H1 (cell line): ENCODE measurements around the gene UBE2Q2. TPM values are rescaled to one million over a fixed set of nuclear protein-coding genes. Genes with fewer than 3 reads are reported as not detected.
A peak's percentile ranks its signal among the peaks of the same experiment; 100 is the strongest.

Experiments used
- ASH2L ChIP-seq: fragments of 200-600, 300-600 bp; sonication (generic); IDR thresholded peaks from one replicate; pipeline ENCODE4 v1.7.1; 2017; ENCODE audit warnings: low read length
- CBX5 ChIP-seq: fragments of 300-800, 300-1000 bp; sonication (generic); IDR thresholded peaks from 2 replicates; pipeline ENCODE4 v1.7.1; 2016; ENCODE audit warnings: antibody characterized with exemption, low read length, low read depth
- CEBPB ChIP-seq: IDR thresholded peaks from 2 replicates; pipeline ENCODE4 v1.6.1; 2012; ENCODE audit warnings: low read depth, low read length
- CTBP2 ChIP-seq: IDR thresholded peaks from 2 replicates; pipeline ENCODE4 v1.7.0; 2011; ENCODE audit warnings: borderline replicate concordance, mild to moderate bottlenecking, moderate library complexity, mixed read lengths, low read length; ENCODE audit not compliant: insufficient read depth, insufficient read length
- CTCF ChIP-seq, 3 experiments: IDR thresholded peaks; 1 replicate in 2 of 3; 2 replicates in 1 of 3; pipeline versions ENCODE4 v1.5.1 to v1.6.1; 2011; ENCODE audit warnings: low read length in 3 of 3, mild to moderate bottlenecking in 3 of 3, inconsistent platforms in 2 of 3, low read depth in 1 of 3, moderate library complexity in 1 of 3; ENCODE audit not compliant: insufficient read depth in 1 of 3; ENCODE audit errors: control extremely low read depth in 1 of 3
- FOSL1 ChIP-seq: IDR thresholded peaks from 2 replicates; pipeline ENCODE4 v1.6.1; 2011; ENCODE audit warnings: mild to moderate bottlenecking, low read depth, low read length, moderate library complexity; ENCODE audit not compliant: insufficient read depth
- GABPA ChIP-seq: IDR thresholded peaks from 2 replicates; pipeline ENCODE4 v1.6.1; 2011; ENCODE audit warnings: mild to moderate bottlenecking, low read length, moderate library complexity, borderline replicate concordance; ENCODE audit not compliant: insufficient read depth
- HDAC2 ChIP-seq, 2 experiments: fragments of 300-600 bp in 1 of 2; sonication (generic) in 1 of 2; IDR thresholded peaks; 2 replicates each; pipeline ENCODE4 v1.6.1; 2011 to 2012; ENCODE audit warnings: low read depth in 2 of 2, low read length in 2 of 2, mild to moderate bottlenecking in 2 of 2, moderate library complexity in 2 of 2, borderline replicate concordance in 1 of 2, inconsistent platforms in 1 of 2
- KDM4A ChIP-seq: IDR thresholded peaks from one replicate; pipeline ENCODE4 v1.7.1; 2012; ENCODE audit warnings: low read depth, mild to moderate bottlenecking, moderate library complexity, low read length, inconsistent platforms; ENCODE audit not compliant: severe bottlenecking
- NANOG ChIP-seq: IDR thresholded peaks from 2 replicates; pipeline ENCODE4 v1.6.1; 2011; ENCODE audit warnings: low read length, low read depth, mild to moderate bottlenecking, inconsistent platforms; ENCODE audit not compliant: insufficient read depth, poor library complexity, severe bottlenecking
- NRF1 ChIP-seq: IDR thresholded peaks from 2 replicates; pipeline ENCODE4 v1.6.1; 2011; ENCODE audit warnings: mild to moderate bottlenecking, low read depth, low read length, improper control_type of control experiment
- PHF8 ChIP-seq: fragments of 200-600 bp; sonication (generic); conservative IDR thresholded peaks from 2 replicates; pipeline ENCODE4 v1.7.1; 2012; ENCODE audit warnings: low read depth, mild to moderate bottlenecking, inconsistent platforms, low read length, moderate library complexity
- POU5F1 ChIP-seq: IDR thresholded peaks from 2 replicates; pipeline ENCODE4 v1.6.1; 2011; ENCODE audit warnings: low read depth, mild to moderate bottlenecking, low read length, moderate library complexity
- RAD21 ChIP-seq, 2 experiments: IDR thresholded peaks in 1 of 2; conservative IDR thresholded peaks in 1 of 2; 2 replicates each; pipeline ENCODE4 v1.6.1; 2011; ENCODE audit warnings: low read depth in 2 of 2, low read length in 2 of 2, improper control_type of control experiment in 1 of 2, inconsistent platforms in 1 of 2, mild to moderate bottlenecking in 1 of 2, moderate library complexity in 1 of 2
- RBBP5 ChIP-seq: IDR thresholded peaks from 2 replicates; pipeline ENCODE4 v1.7.1; 2012; ENCODE audit warnings: low read depth, mild to moderate bottlenecking, inconsistent platforms, low read length, moderate library complexity, borderline replicate concordance
- SIRT6 ChIP-seq: IDR thresholded peaks from one replicate; pipeline ENCODE4 v1.7.1; 2012; ENCODE audit warnings: low read length, inconsistent platforms
- SUZ12 ChIP-seq: fragments of 200-600 bp; sonication (generic); IDR thresholded peaks from 2 replicates; pipeline ENCODE4 v1.6.1; 2012; ENCODE audit warnings: mild to moderate bottlenecking, inconsistent platforms, low read length, moderate library complexity, mixed read lengths
- TCF12 ChIP-seq: IDR thresholded peaks from 2 replicates; pipeline ENCODE4 v1.6.1; 2011; ENCODE audit warnings: low read depth, mild to moderate bottlenecking, low read length
- TEAD4 ChIP-seq: IDR thresholded peaks from 2 replicates; pipeline ENCODE4 v1.6.1; 2012; ENCODE audit warnings: low read depth, low read length, inconsistent platforms, mixed read lengths
- ZNF274 ChIP-seq: IDR thresholded peaks from 2 replicates; pipeline ENCODE4 v1.7.0; 2012; ENCODE audit warnings: low read length, borderline replicate concordance; ENCODE audit errors: extremely low read depth
- polyA plus RNA-seq, 7 experiments: library from polyadenylated mRNA; depleted of rRNA in 3 of 7; stranded (reverse) in 5 of 7; unstranded in 2 of 7; fragments of >200 nt in 5 of 7; fragments of 200-250 nt in 2 of 7; gene quantifications; 1 replicate in 5 of 7; 2 replicates in 1 of 7; 4 replicates in 1 of 7; pipeline versions ENCODE4 v1.2.1 to v1.2.3, GENCODE V29; 2011 to 2013; ENCODE audit warnings: missing spikeins in 2 of 7, mixed read lengths in 2 of 7
- total RNA-seq: library from RNA; stranded (reverse); fragmentation: NEBNext Ultra II Directional; extraction: Animal tissue kit (Norgen Biotek cat#: 25700); gene quantifications from 2 replicates; pipeline ENCODE4 v1.2.1, GENCODE V29; 2021

Gene UBE2Q2
- total and polyA plus RNA-seq, 2 of the 8 experiments (the other 6 are each of a cell fraction or from before 2014, with no cell fraction given) = 10.1 to 22.7 TPM

GRCh38 chr15:75823860-75824613 is 19.2 kb upstream of the UBE2Q2 start (continued):
- TF ChIP-seq NRF1 (no peak), ASH2L (peak; percentile 25), HDAC2 (IDR thresholded peaks at IDR 0.05; ENCODE audit: borderline replicate concordance in 1 of 2, low read depth in 2 of 2, low read length in 2 of 2) (no peak), CTCF (IDR thresholded peaks at IDR 0.05; ENCODE audit: control extremely low read depth in 1 of 3, insufficient read depth in 1 of 3, low read depth in 1 of 3, low read length in 3 of 3) (no peak), TEAD4 (peak; percentile 97), NANOG (no peak), SIRT6 (no peak), RBBP5 (no peak), CBX5 (no peak), ZNF274 (no peak), FOSL1 (no peak), KDM4A (no peak), CEBPB (no peak), SUZ12 (no peak), PHF8 (0 out of 2 replicates have a peak, but pooled peaks have one; percentile 35), POU5F1 (no peak), GABPA (no peak), TCF12 (0 out of 2 replicates have a peak, but pooled peaks have one; percentile 44), RAD21 (IDR thresholded peaks at IDR 0.05 in 1 of 2, conservative IDR thresholded peaks at IDR 0.05 in 1 of 2; ENCODE audit: low read depth in 2 of 2, low read length in 2 of 2) (no peak; a peak in 1 of 4 replicates), CTBP2 (peak; percentile 83)
